HepG2 (cell line): Measurements from ENCODE around the gene TIAM2. TPM values are rescaled to one million over a fixed set of nuclear protein-coding genes. Genes with fewer than 3 reads are reported as not detected.
A peak's percentile ranks its signal among the peaks of the same experiment; 100 is the strongest.

ENCODE experiments used
- AGO2 ChIP-seq: fragments of 200-400 bp; formaldehyde crosslinking; optimal IDR thresholded peaks from 2 replicates; pipeline ENCODE3; 2017; ENCODE audit warnings: mild to moderate bottlenecking, low read depth, low read length, moderate library complexity
- HDAC6 ChIP-seq: fragments of 200-600 bp; sonication (generic); IDR thresholded peaks from 2 replicates; pipeline ENCODE4 v1.7.0; 2017; ENCODE audit warnings: mild to moderate bottlenecking, antibody characterized with exemption, low read length, low read depth
- HOXA5 ChIP-seq: sonication (generic); formaldehyde crosslinking; IDR thresholded peaks from 2 replicates; pipeline ENCODE4 v1.4.0; 2020; ENCODE audit warnings: missing genetic modification reagents
- KAT2B ChIP-seq: fragments of 150-350 bp; IDR thresholded peaks from 2 replicates; pipeline ENCODE4 v1.6.1; 2014; ENCODE audit warnings: low read depth, low read length, borderline replicate concordance
- KLF12 ChIP-seq: sonication (generic); formaldehyde crosslinking; IDR thresholded peaks from 2 replicates; pipeline ENCODE4 v1.4.0; 2020; ENCODE audit warnings: missing genetic modification reagents, borderline replicate concordance
- KMT2A ChIP-seq: sonication (generic); formaldehyde crosslinking; IDR thresholded peaks from 2 replicates; pipeline ENCODE4 v1.4.0; 2020; ENCODE audit warnings: missing genetic modification reagents
- LCORL ChIP-seq, 2 experiments: fragments of 450-650 bp in 1 of 2; sonication (generic) in 1 of 2; formaldehyde crosslinking in 1 of 2; IDR thresholded peaks; 2 replicates each; pipeline versions ENCODE4 v1.5.0 to v1.6.1; 2017 to 2020; ENCODE audit warnings: antibody characterized with exemption in 1 of 2, missing genetic modification reagents in 1 of 2
- LRRFIP1 ChIP-seq: sonication (generic); formaldehyde crosslinking; conservative IDR thresholded peaks from 2 replicates; pipeline ENCODE4 v1.4.0; 2020; ENCODE audit warnings: missing genetic modification reagents
- MXD1 ChIP-seq: sonication (generic); formaldehyde crosslinking; IDR thresholded peaks from 2 replicates; pipeline ENCODE4 v1.4.0; 2020; ENCODE audit warnings: mild to moderate bottlenecking, missing genetic modification reagents
- ZNF18 ChIP-seq: sonication (generic); formaldehyde crosslinking; IDR thresholded peaks from 2 replicates; pipeline ENCODE4 v1.8.0; 2022; ENCODE audit warnings: mild to moderate bottlenecking, missing genetic modification reagents; ENCODE audit not compliant: insufficient replicate concordance
- ZNF331 ChIP-seq: sonication (generic); formaldehyde crosslinking; IDR thresholded peaks from 2 replicates; pipeline ENCODE4 v1.4.0; 2020; ENCODE audit warnings: missing genetic modification reagents
- ZNF512 ChIP-seq: sonication (generic); formaldehyde crosslinking; IDR thresholded peaks from 2 replicates; pipeline ENCODE4 v1.4.0; 2020; ENCODE audit warnings: mild to moderate bottlenecking, missing genetic modification reagents
- ZNF546 ChIP-seq: sonication (generic); formaldehyde crosslinking; conservative IDR thresholded peaks from 2 replicates; pipeline ENCODE4 v1.8.1; 2023; ENCODE audit warnings: mild to moderate bottlenecking, missing genetic modification reagents
- ZNF572 ChIP-seq: sonication (generic); formaldehyde crosslinking; IDR thresholded peaks from 2 replicates; pipeline ENCODE4 v1.5.1; 2020; ENCODE audit warnings: mild to moderate bottlenecking, missing genetic modification reagents
- ZNF770 ChIP-seq: sonication (generic); formaldehyde crosslinking; IDR thresholded peaks from 2 replicates; pipeline ENCODE4 v1.5.0; 2020; ENCODE audit warnings: mild to moderate bottlenecking, missing genetic modification reagents
- ZNF883 ChIP-seq: sonication (generic); formaldehyde crosslinking; IDR thresholded peaks from 2 replicates; pipeline ENCODE4 v1.5.1; 2020; ENCODE audit warnings: mild to moderate bottlenecking, missing genetic modification reagents; ENCODE audit errors: not compliant biosample characterization
- ZSCAN20 ChIP-seq: sonication (generic); formaldehyde crosslinking; IDR thresholded peaks from 2 replicates; pipeline ENCODE4 v1.4.0; 2020; ENCODE audit warnings: missing genetic modification reagents, mild to moderate bottlenecking, borderline replicate concordance
- polyA plus RNA-seq, 8 experiments: library from polyadenylated mRNA; depleted of rRNA in 3 of 8; stranded (reverse) in 7 of 8; unstranded in 1 of 8; fragments of >200 nt; fragmentation: Illumina TruSeq in 4 of 8; extraction: Trizol in 4 of 8; gene quantifications; 2 replicates each; pipeline versions ENCODE4 v1.2.1 to v1.2.3, GENCODE V29; 2011 to 2016; ENCODE audit warnings: low read depth in 4 of 8, missing spikeins in 1 of 8, mixed read lengths in 1 of 8; ENCODE audit not compliant: insufficient read depth in 1 of 8
- total RNA-seq, 5 experiments: library from RNA; depleted of rRNA; stranded (reverse); fragments of >200 nt; fragmentation: Illumina TruSeq; extraction: Trizol; gene quantifications; 2 replicates each; pipeline ENCODE4 v1.2.3, GENCODE V29; 2016; ENCODE audit warnings: low read depth in 1 of 5

Gene TIAM2
- total and polyA plus RNA-seq, 2 of the 13 experiments (the other 11 are each of a cell fraction or from before 2014, with no cell fraction given): 4.1 to 4.5 TPM

GRCh38 chr6:154995254-154996015, at the start of gene TIAM2 (continued):
- TF ChIP-seq LRRFIP1 (CRISPR knock-in tag) (no peak), KLF12 (peak; percentile 29; the same call in 1 of the 2 replicates), KAT2B (no peak), ZSCAN20 (peak; percentile 100), HDAC6 (no peak), ZNF18 (CRISPR knock-in tag) (peak; percentile 35), MXD1 (0 out of 2 replicates have a peak, but pooled peaks have one; percentile 11), ZNF883 (CRISPR knock-in tag) (peak; percentile 86), HOXA5 (CRISPR knock-in tag) (peak; percentile 48; the same call in 1 of the 2 replicates), AGO2 (peak; percentile 59), KMT2A (CRISPR knock-in tag) (peak; percentile 52; the same call in 1 of the 2 replicates), ZNF770 (CRISPR knock-in tag) (0 out of 2 replicates have a peak, but pooled peaks have one; percentile 15), ZNF512 (CRISPR knock-in tag) (no peak), ZNF546 (CRISPR knock-in tag) (no peak), ZNF331 (CRISPR knock-in tag) (no peak), ZNF572 (CRISPR knock-in tag) (peak; percentile 66; the same call in 1 of the 2 replicates), LCORL (IDR thresholded peaks at IDR 0.05) (no peak), LCORL (CRISPR knock-in tag; IDR thresholded peaks at IDR 0.05) (peak; percentile 20; the same call in 1 of the 2 replicates)
